ENCODE results near the gene CDC37. TPM values are rescaled to one million over a fixed set of nuclear protein-coding genes. Genes with fewer than 3 reads are reported as not detected.
A peak's percentile ranks its signal among the peaks of the same experiment; 100 is the strongest.

CDC37 gene
- total RNA-seq, 3 donors from 2014 or later: 125 to 179 (median 145) TPM

DNA sequence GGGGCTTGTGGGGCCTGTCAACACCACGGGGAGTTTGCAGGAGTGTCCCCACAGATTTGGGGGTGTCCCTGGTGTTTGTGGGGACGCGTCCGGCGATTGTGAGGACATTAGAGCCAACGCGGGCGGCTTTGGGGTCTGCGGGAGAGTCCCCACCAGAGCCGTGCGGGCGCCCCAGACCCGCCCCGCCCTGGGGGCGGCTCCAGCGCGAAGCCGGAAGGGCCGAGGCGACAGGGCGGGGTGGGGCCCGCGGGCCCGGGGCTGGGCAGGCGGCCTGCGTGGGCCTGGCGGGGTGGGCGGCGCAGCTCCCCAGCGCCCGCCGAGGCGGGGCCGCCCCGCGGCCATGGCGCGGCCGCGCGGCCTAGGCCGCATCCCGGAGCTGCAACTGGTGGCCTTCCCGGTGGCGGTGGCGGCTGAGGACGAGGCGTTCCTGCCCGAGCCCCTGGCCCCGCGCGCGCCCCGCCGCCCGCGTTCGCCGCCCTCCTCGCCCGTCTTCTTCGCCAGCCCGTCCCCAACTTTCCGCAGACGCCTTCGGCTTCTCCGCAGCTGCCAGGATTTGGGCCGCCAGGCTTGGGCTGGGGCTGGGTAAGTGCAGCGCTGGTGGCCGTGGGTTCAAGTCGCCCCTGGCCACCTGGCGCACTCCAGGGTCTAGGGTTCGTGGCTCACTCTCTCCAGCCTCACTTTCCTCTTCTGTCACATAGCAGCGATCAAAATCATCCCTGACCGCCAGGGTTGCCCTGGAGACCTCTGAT lies 27.3 kb upstream of the CDC37 start:
- DNase-seq: peak; percentile 73 to 85 (median 74)

GRCh38 chr19:10428996-10429381 lies 25.6 kb upstream of the CDC37 start:
- DNase-seq: no peak
- intact Hi-C loops (cut with DNase I, micrococcal nuclease): no loop called here
- no peak overlapping the region for H3K4me3 ChIP-seq
- no peak for ATAC-seq
- H3K4me1 ChIP-seq (ENCODE audit: low read depth): peaks cover 30% of the 10 kb centered on the region
- H3K36me3 ChIP-seq (ENCODE audit: low read depth): no peaks in the 10 kb centered on the region
- H3K9me3 ChIP-seq: no peaks in the 10 kb centered on the region
- no peak for TF ChIP-seq CTCF (IDR thresholded peaks at IDR 0.05)

More for the DNA sequence above, 27.3 kb upstream of the CDC37 start:
- no peaks in the 10 kb centered on the region for H3K36me3 ChIP-seq (ENCODE audit: low read depth)
- intact Hi-C loops (cut with DNase I, micrococcal nuclease): no loop called here
- TF ChIP-seq CTCF (IDR thresholded peaks at IDR 0.05): no peak
- peak overlapping the region; percentile 20 for H3K4me3 ChIP-seq
- peaks cover 18% of the 10 kb centered on the region for H3K4me1 ChIP-seq (ENCODE audit: low read depth)
- H3K9me3 ChIP-seq: no peaks in the 10 kb centered on the region
- ATAC-seq: peak; percentile 71

GRCh38 chr19:10427169-10427568 lies 23.8 kb upstream of the CDC37 start:
- intact Hi-C loops (cut with DNase I, micrococcal nuclease): no loop called here
- DNase-seq (no peak), ATAC-seq (no peak)
- Histone ChIP-seq H3K4me1 (ENCODE audit: low read depth) (peaks cover 25% of the 10 kb centered on the region), H3K36me3 (ENCODE audit: low read depth) (no peaks in the 10 kb centered on the region), H3K4me3 (no peak overlapping the region), H3K9me3 (no peaks in the 10 kb centered on the region)
- no peak for TF ChIP-seq CTCF (IDR thresholded peaks at IDR 0.05)

DNA sequence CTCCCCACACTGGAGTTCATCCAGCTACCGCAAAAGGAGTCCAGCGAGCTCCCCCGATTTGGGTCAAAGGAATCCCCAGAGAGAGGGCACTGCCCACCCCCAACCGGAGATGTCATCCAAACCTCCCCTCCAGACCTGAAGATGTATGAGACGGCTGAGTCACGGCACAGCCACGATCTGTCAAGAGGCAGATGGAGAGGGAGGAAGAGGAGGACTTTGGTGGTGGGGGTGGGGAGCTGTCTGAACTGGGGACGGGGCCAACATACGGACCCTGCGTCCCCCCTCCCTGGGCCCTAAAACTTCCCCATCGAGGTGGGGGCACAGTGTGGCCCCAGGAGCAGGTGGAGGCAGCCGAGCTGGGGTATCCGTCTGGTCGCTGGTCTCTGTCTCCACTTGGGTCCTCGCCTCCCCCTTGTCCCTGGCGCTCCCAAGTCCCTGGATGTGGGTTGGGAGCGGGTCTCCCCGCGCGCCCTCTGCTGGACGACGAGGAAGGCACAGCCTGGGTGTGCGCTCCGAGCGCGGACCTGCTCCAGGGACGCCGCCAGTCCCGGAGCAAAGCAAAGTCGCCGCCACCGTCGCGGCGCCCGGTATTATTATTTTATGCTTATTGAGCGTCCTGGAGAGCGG lies 20.8 kb upstream of the CDC37 start:
- intact Hi-C loops (cut with DNase I, micrococcal nuclease): no loop called here
- H3K4me1 ChIP-seq (ENCODE audit: low read depth): peaks cover 33% of the 10 kb centered on the region
- TF ChIP-seq CTCF (IDR thresholded peaks at IDR 0.05): peak; percentile 96
- DNase-seq: peak; percentile 84 to 92 (median 88)
- no peaks in the 10 kb centered on the region for H3K9me3 ChIP-seq
- H3K4me3 ChIP-seq: no peak overlapping the region
- ATAC-seq: peak; percentile 88
- no peaks in the 10 kb centered on the region for H3K36me3 ChIP-seq (ENCODE audit: low read depth)

GRCh38 chr19:10422846-10423245 lies 19.5 kb upstream of the CDC37 start:
- Histone ChIP-seq H3K9me3 (no peaks in the 10 kb centered on the region), H3K4me1 (ENCODE audit: low read depth) (peaks cover 33% of the 10 kb centered on the region), H3K36me3 (ENCODE audit: low read depth) (no peaks in the 10 kb centered on the region), H3K4me3 (no peak overlapping the region)
- intact Hi-C loops (cut with DNase I, micrococcal nuclease): no loop called here
- DNase-seq (no peak), ATAC-seq (no peak)
- TF ChIP-seq CTCF (IDR thresholded peaks at IDR 0.05): no peak

All from mucosa of descending colon (tissue), 3 donors.